OCI-M2 (cell line): Measurements from ENCODE around the gene GJD3.

Experiments
- DNase-seq: peaks from one replicate; lab custom pipeline; 2025; ENCODE audit not compliant: unreplicated experiment; lab: John Stamatoyannopoulos, UW

The GJD3 gene

GRCh38 chr17:40352779-40353394 lies 11.7 kb downstream of the GJD3 start:
- DNase-seq = no peak

DNA sequence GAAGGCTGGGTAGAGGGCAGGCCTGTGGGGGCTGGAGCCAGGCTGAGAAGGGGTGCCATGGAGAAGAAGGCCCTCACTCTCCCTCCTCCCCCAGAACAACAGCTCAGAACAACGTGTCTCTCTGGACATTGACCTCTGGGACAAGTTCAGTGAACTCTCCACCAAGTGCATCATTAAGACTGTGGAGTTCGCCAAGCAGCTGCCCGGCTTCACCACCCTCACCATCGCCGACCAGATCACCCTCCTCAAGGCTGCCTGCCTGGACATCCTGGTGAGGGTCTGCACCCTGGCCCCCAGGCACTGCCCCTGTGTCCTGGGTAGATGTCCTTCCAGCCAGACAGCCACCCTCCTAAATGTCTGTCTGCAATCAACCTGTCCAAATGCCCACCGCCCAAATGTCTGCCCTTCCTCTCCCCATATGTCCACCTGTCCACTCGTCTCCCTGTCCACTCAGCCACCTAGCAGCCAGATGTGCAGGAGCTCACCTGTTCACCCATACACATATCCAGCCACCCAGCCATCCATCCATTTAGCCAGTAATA lies 12.2 kb downstream of the GJD3 start:
- no peak for DNase-seq

GRCh38 chr17:40351359-40352236 lies 12.9 kb downstream of the GJD3 start:
- DNase-seq = no peak

DNA sequence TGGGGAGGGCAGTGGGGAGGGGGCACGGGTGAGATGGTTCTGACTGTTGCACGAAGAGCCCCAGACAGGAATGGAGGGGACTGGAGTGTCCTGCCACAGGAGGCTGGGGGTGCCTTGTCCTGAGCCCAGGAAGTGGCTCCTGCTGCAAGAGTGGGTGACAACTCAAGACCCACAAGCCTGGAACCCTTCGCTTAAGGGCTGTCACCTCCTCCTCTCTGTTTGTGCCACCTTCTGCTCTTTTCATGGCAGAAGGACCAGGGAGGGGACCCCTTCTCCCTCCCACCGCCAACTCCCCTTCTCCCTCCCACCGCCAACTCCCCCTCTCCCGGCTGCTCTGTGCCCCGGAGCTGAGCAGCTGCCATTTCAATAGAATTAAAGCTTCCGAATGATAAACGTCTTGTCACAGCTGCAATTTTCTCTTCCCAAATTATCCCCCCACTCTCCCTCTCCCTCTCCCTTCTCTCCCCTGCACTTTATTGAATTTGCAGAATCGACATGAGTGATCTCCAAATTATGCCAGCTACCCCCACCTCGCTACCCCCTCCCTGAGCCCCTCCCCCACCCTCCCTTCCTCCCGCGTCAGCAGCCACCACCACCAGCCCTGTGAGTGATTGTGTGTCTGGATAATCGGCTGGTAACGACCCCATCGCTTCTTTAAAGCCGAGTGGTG lies 13.7 kb downstream of the GJD3 start:
- no peak for DNase-seq

- DNase-seq = no peak
These were observed 14.4 kb downstream of the GJD3 start for GRCh38 chr17:40349895-40350688.

GRCh38 chr17:40349477-40349894 lies 15.1 kb downstream of the GJD3 start:
- no peak for DNase-seq

GRCh38 chr17:40348562-40349476 lies 15.7 kb downstream of the GJD3 start:
- no peak for DNase-seq

DNA sequence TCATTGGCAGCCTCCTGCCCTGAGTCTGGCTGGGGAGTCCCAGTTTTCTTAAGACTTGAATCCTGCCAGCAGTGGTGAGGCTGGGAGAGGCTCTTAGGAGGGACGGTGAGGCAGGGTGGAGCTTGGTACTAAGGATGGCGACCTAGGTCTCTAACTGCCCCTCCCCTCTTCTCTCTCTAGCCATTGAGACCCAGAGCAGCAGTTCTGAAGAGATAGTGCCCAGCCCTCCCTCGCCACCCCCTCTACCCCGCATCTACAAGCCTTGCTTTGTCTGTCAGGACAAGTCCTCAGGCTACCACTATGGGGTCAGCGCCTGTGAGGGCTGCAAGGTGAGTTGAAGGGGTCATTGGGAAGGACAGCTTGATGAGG lies 16.4 kb downstream of the GJD3 start:
- no peak for DNase-seq

DNA sequence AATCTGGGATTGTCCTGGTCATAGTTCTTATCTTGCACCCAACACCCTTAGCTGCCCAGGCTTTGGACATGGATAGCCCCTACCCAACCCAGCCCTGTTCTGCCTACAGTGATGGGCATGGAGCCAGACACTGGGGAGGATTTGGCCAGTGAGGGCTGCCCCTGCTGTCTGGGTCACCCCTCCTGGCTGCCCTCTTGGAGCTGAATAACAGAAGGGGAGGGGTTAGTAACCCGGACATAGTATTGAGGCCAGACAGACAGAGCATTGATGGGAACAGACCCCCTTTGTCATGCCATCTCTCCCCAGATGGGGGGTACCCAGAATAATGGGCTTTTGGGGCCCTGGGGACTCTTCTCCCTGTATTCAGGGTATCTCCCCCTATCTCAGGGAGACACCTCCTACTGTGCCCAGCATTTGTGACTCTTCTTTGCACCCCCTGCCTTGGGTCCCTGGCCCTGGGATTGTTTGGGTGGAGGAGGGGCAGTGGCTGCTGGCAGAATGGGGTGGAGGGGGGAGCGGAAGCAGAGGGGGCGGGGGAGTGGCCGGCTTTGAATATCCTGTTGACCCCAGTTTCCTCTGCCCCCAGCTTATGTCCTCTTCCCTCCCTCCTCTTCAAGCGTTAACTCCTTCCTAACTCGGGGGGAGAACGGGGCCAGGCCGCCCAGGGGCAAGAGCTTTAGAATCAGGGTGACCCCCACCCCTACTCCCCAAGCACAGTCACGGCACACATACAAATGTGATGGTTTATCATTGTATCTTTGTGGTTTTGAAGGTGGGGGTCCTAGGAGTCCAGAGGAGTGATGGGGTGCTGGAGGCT lies 17.0 kb downstream of the GJD3 start:
- no peak for DNase-seq

DNA sequence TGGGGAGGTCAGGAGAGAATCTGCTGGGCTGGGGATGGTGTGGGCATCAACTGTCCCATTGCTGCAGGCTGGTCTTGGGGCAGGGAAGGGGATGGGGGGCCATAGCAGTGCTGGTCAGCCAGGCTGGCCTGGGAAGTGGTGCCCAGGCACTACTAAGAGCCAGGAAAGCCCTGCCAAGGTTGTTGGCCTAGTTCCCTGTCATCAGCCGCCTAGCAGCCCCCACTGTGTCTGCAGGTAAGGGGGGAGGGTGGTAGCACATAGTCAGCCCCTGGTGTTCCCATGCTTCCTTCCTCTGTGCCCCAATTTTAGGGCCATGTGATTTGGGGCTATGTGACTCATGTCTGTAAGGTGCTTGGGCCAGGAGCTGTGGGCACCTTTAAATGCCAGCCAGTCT lies 17.8 kb downstream of the GJD3 start:
- DNase-seq = no peak

DNA sequence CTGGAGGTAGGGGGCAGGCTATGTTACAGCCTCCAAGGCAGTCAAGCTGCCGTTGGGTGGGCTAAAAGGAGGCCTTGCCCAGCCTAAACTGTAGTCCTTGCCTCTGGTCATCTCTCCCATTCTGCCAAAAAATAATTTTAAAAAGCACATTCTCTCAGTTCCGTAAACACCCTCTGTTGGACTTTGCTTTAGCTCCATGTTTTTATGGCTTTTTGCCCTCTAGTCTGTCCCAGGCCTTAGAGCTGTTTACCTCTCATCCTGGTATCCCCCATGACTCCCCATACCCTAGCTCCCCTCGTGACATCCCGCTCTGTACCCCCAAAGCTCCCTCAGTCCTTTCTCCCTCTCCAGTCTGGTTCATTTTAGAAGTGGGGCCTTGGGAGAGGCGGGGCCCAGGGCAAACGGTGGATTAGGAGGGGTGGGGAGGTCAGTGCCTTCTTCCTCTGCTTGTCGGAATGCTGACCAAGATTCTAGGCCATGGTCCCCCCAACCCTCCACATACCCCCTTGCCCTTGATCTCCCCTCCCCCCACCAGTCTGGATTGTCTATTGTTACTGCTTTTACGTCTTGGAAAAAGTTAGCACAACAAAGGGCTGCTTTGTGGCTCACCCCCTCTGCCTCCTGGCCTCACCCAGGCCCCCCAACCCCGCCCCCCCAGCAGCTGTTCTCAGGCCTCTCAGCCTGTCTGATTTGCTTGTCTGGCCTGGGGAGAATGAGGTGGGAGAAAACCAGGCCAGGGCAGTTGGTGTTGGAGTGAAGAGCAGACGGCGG lies 18.4 kb downstream of the GJD3 start:
- DNase-seq = no peak

- no peak for DNase-seq
These were observed 19.2 kb downstream of the GJD3 start for GRCh38 chr17:40345161-40345993.

DNA sequence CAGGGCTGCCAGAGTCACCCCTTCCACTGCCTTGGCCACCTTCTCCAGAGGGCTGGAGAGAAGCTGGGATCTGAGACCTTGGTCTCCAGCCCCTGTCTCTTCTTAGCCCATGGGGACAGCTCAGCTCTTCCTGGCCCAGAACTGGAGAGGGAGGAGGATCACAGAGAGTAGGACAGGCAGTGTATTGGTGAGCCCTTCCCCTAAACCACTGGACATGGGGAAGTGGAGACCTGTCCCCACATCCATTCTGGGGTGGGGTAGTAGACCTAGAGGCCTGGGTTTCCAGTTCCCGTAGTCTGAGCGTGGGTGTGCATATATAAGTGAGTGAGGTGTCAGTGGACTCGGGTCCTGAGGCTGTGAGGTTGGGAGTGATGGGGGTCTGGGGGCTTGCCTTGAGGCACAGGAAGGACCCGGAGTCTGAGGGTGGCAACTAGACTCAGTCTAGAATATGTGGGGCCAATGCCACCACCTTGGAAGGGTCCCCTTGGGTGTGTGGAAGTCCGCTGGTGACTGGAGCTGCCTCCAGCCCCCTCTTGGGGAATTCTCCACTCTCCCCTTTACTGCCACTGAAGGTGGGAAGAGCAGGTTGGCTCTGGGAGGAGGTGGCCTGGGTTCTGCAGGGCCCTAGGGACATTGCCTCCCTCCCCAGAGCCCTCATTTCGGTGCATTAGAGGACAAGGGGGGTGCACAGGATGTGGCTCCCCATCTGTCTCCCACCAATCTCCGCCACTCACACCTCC lies 19.9 kb downstream of the GJD3 start:
- DNase-seq = no peak

- no peak for DNase-seq
These were observed 21.1 kb downstream of the GJD3 start for GRCh38 chr17:40343219-40344119.

GRCh38 chr17:40342504-40343218 lies 21.9 kb downstream of the GJD3 start:
- DNase-seq = no peak
